Heart left ventricle (tissue), 16 donors: Measurements from ENCODE around the gene MED12L. TPM values are rescaled to one million over a fixed set of nuclear protein-coding genes. Genes with fewer than 3 reads are reported as not detected.

Source experiments
- ATAC-seq, 4 donors: fragments of 200-7000 bp; cut with Tn5 transposase; one replicate each; pipeline ENCODE4 v1.9.1; 2020 to 2022; ENCODE audit warnings: moderate library complexity in 4 of 4, mild to moderate bottlenecking in 3 of 4, moderate number of reproducible peaks in 1 of 4
- DNase-seq, 5 donors: peaks; one replicate each; pipeline ENCODE4 v3.0.0-alpha.2; 2020
- H3K27ac ChIP-seq, 12 donors: fragments of 200-600 bp; sonication (generic) in 4 of 12; one replicate each; pipeline versions ENCODE4 v1.5.0 to v1.8.0; 2016 to 2022; ENCODE audit warnings: mild to moderate bottlenecking in 2 of 12
- H3K27me3 ChIP-seq, 9 donors: fragments of 200-600 bp; sonication (generic) in 2 of 9; one replicate each; pipeline versions ENCODE4 v1.5.1 to v1.8.0; 2016 to 2022; ENCODE audit warnings: mild to moderate bottlenecking in 3 of 9
- H3K36me3 ChIP-seq, 9 donors: fragments of 200-600 bp; sonication (generic) in 2 of 9; one replicate each; pipeline versions ENCODE4 v1.5.0 to v1.8.0; 2018 to 2022; ENCODE audit warnings: mild to moderate bottlenecking in 2 of 9
- H3K4me1 ChIP-seq, 12 donors: fragments of 200-600 bp; sonication (generic) in 4 of 12; one replicate each; pipeline versions ENCODE4 v1.5.0 to v1.8.0; 2016 to 2022; ENCODE audit warnings: mild to moderate bottlenecking in 3 of 12
- H3K4me3 ChIP-seq, 12 donors: fragments of 200-600 bp; sonication (generic) in 4 of 12; one replicate each; pipeline versions ENCODE4 v1.5.0 to v1.8.0; 2017 to 2022; ENCODE audit warnings: mild to moderate bottlenecking in 9 of 12, moderate library complexity in 4 of 12
- H3K9me3 ChIP-seq, 12 donors: fragments of 200-600 bp; sonication (generic) in 4 of 12; one replicate each; pipeline versions ENCODE4 v1.5.0 to v1.8.0; 2016 to 2022; ENCODE audit warnings: mild to moderate bottlenecking in 1 of 12
- POLR2A ChIP-seq, 2 donors: fragments of 450-650 bp; IDR thresholded peaks; one replicate each; pipeline ENCODE4 v1.6.1; 2017; ENCODE audit warnings: antibody characterized with exemption in 2 of 2, mild to moderate bottlenecking in 2 of 2, moderate library complexity in 2 of 2
- WGBS, 4 donors: extraction: QIAGEN DNeasy Blood & Tissue Kit in 2 of 4; methylation state at CpG; one replicate each; pipeline versions ENCODE4 v1.1.5 to v1.1.7; 2013 to 2018; 5-methylcytosine and 5-hydroxymethylcytosine counted together
- intact Hi-C, 10 donors: fragments of 100-400 bp; cut with DNase I; formaldehyde crosslinking; loops; one replicate each; pipeline versions ENCODE4 v1.11.1 to v1.14.2; 2022
- polyA plus RNA-seq, 2 donors: library from polyadenylated mRNA; stranded (reverse); fragments of 200-250 nt; gene quantifications; one replicate each; pipeline ENCODE4 v1.2.3, GENCODE V29; 2013
- total RNA-seq, 9 donors: library from RNA; depleted of rRNA in 2 of 9; stranded (reverse); fragments of >200 nt in 2 of 9; fragmentation: NEBNext Ultra II Directional in 3 of 9; extraction: Animal tissue kit (Norgen Biotek cat#: 25700) in 3 of 9; gene quantifications; one replicate each; pipeline versions ENCODE4 v1.1.0 to v1.2.4, GENCODE V29; 2016 to 2023
- TF ChIP-seq, protein P1 (sequence below), 12 donors: fragments of 200-600 bp; sonication (generic) in 4 of 12; IDR thresholded peaks; one replicate each; pipeline versions ENCODE4 v1.5.0 to v1.8.0; 2018 to 2022; ENCODE audit warnings: antibody characterized with exemption in 12 of 12, mild to moderate bottlenecking in 5 of 12
- donor health status: ischemic (EF 13 %, LVEDD 7.1; RV severe dilation, severe dysfunction).
- donor health status: healthy with polysubstance abuse.
- donor health status: DM: no; HTN: yes; CAD: no.
- donor health status: DM: no; HTN: no; CAD: no.
- donor health status: ischemic (EF 25% LVEDD 6.9; RV normal size, moderate dysfunction).
- donor health status: ischemic (EF 25% LVEDD 5.7; RV mildly dilated, moderate dysfunction).
- donor health status: healthy.
- donor health status: DM: yes; HTN: yes; CAD: no.
- donor health status: ischemic (EF 35%, LVEDD 5.7; RV mildly dilated, moderate dysfunction).
- donor health status: nonischemic (EF 11% LVEDD 7.7; RV severe dilation, severe dysfunction).
- donor health status: DM: yes; HTN: yes; CAD: no.
- donor health status: PGD.
- donor health status: ischemic (EF 29% LVEDD 5.4; RV normal size, mild dysfunction).
- donor health status: nonischemic (EF 23%, LVEDD 6.1; RV moderate dilation, normal function).

The MED12L gene
- total and polyA plus RNA-seq, 11 donors = 0.06 to 2.1 (median 0.39) TPM

DNA sequence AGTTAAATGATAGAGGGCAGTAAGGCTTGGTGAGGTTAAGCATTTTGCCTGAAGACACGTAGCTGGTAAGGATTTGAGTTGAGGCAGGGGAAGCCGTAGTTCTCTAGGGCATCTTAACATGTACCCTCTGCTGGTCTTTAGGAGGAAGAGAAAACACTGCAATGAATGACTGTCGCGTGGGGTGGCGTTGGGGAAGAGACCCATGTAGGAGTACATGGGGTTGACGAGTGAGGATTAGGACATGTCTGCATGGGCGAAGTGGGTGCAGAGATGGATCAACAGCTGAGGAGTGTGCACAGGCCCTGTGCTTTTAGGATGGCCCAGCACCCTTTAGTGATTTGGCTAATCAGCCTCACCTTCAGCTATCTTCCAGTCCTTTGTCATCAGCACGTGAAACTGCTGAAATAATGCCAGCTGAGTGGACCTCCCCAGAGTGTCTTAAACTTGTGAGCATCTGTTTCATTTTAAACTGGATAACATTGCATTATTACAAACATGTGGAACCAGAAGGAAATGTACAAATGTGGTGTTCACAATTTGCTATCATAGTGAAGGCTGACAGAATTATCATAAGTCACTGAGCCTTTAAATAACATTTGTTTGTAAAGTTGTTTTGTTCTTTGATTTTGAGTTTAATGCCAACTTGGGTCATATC is 177.5 kb downstream of the MED12L start:
- no peak for DNase-seq
- intact Hi-C loops = no loop called here
- WGBS, 4 donors = 77 to 85% (median 77%) methylated on average over 8 of the region's 8 CpGs
- no peak for TF ChIP-seq POLR2A (IDR thresholded peaks at IDR 0.05)
- TF ChIP-seq, protein P1, sequence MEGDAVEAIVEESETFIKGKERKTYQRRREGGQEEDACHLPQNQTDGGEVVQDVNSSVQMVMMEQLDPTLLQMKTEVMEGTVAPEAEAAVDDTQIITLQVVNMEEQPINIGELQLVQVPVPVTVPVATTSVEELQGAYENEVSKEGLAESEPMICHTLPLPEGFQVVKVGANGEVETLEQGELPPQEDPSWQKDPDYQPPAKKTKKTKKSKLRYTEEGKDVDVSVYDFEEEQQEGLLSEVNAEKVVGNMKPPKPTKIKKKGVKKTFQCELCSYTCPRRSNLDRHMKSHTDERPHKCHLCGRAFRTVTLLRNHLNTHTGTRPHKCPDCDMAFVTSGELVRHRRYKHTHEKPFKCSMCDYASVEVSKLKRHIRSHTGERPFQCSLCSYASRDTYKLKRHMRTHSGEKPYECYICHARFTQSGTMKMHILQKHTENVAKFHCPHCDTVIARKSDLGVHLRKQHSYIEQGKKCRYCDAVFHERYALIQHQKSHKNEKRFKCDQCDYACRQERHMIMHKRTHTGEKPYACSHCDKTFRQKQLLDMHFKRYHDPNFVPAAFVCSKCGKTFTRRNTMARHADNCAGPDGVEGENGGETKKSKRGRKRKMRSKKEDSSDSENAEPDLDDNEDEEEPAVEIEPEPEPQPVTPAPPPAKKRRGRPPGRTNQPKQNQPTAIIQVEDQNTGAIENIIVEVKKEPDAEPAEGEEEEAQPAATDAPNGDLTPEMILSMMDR (IDR thresholded peaks at IDR 0.05) = no peak
- no peak overlapping the region for H3K4me3 ChIP-seq
- H3K4me1 ChIP-seq = peaks cover 0 to 52% (median 2%) of the 10 kb centered on the region in 12 donors
- H3K27ac ChIP-seq = peak overlapping the region in 1 of 12 donors; percentile 79
- ATAC-seq = no peak
- no peaks in the 10 kb centered on the region for H3K36me3 ChIP-seq
- no peaks in the 10 kb centered on the region for H3K27me3 ChIP-seq
- H3K9me3 ChIP-seq = no peaks in the 10 kb centered on the region

DNA sequence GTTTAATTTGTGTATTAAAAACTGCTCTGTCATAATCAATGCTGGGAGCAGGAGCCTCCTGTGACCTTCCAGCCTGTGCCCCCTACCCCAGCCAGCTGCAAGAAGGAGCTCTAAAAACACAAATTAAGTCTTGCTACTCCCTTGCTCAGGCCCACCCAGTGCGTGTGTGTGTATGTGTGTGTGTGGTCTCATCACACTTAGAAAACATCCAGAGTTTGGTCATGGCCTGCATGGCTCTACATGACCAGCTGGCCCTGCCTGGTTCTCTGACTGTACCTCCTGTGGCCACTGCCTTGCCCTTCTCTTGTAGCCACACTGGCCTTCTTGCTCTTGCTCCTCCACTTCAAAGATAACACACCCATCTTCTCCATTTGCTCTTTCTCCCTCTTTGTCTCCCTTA is 179.1 kb downstream of the MED12L start:
- no peaks in the 10 kb centered on the region for H3K36me3 ChIP-seq
- H3K9me3 ChIP-seq = no peaks in the 10 kb centered on the region
- ATAC-seq = no peak
- intact Hi-C loops = no loop called here
- no peak for TF ChIP-seq POLR2A (IDR thresholded peaks at IDR 0.05)
- no peak for DNase-seq
- WGBS, 4 donors = 89 to 100% (median 100%) methylated on average over 1 of the region's 1 CpG
- H3K27ac ChIP-seq = peak overlapping the region in 2 of 12 donors; percentile 74 to 79
- no peaks in the 10 kb centered on the region for H3K27me3 ChIP-seq
- no peak overlapping the region for H3K4me3 ChIP-seq
- H3K4me1 ChIP-seq = peaks cover 0 to 62% (median 3%) of the 10 kb centered on the region in 12 donors

DNA sequence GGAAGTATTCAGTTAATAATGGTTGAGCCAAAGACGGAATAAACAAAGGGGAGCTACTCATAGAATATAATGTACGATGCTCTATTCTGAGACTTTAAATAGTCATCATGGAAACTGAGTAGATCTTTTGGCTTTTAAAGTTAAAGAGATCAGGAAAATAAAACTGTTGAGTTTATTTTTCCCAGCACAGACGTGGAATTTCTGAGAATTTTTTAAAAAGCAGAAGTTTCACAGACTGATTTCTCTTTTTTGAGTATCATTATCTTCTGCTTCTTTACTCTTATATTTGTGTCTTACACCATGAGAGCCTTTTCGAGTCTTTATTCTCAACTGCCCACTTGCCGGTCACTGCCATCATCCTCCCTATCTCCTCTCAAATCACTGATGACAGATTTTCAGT is 179.7 kb downstream of the MED12L start:
- ATAC-seq (no peak), DNase-seq (no peak)
- TF ChIP-seq, protein P1 (IDR thresholded peaks at IDR 0.05) = no peak
- TF ChIP-seq POLR2A (IDR thresholded peaks at IDR 0.05) = no peak
- H3K9me3 ChIP-seq = no peaks in the 10 kb centered on the region
- H3K4me1 ChIP-seq = peaks cover 0 to 64% (median 3%) of the 10 kb centered on the region in 12 donors
- peak overlapping the region in 5 of 12 donors; percentile 3 to 79 (median 41) for H3K27ac ChIP-seq
- H3K27me3 ChIP-seq = no peaks in the 10 kb centered on the region
- 83 to 88% (median 85%) methylated on average over 5 of the region's 5 CpGs for WGBS, 4 donors
- no peak overlapping the region for H3K4me3 ChIP-seq
- intact Hi-C loops = no loop called here
- no peaks in the 10 kb centered on the region for H3K36me3 ChIP-seq

DNA sequence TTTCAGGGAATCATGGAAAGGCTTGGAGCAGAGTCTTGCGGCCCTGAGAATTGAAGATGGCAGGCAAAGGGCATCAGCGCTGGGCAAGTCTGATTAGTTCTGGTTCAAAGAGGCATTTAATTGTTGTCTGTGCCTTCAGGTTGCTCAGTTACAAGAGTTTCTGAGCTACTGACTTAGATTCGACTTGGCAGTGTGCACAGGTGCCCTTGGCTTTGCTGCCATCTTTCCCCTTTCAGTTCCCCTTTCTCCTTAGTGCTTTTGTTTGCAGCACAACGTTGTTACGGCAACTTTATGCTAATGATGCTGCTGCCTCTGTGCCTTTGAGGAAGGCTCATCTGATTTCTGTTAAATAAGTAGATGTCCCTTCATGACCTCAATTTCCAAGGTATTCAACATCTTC is 180.4 kb downstream of the MED12L start:
- intact Hi-C loops = no loop called here
- ATAC-seq = peak in 3 of 4 donors; percentile 42 to 73 (median 66)
- Histone ChIP-seq H3K4me1 (peaks cover 0 to 64% (median 4%) of the 10 kb centered on the region in 12 donors), H3K27me3 (no peaks in the 10 kb centered on the region), H3K27ac (peak overlapping the region in 5 of 12 donors; percentile 3 to 79 (median 41)), H3K4me3 (no peak overlapping the region), H3K36me3 (no peaks in the 10 kb centered on the region), H3K9me3 (no peaks in the 10 kb centered on the region)
- no peak for TF ChIP-seq POLR2A (IDR thresholded peaks at IDR 0.05)
- TF ChIP-seq, protein P1 (IDR thresholded peaks at IDR 0.05) = no peak
- DNase-seq = peak in 1 of 5 donors; percentile 19
- 63 to 84% (median 83%) methylated on average over 5 of the region's 5 CpGs for WGBS, 4 donors
